ENCODE data around the gene TP53TG3C.
"Not testable (repeated sequence)": the region's sequence is repeated elsewhere in the genome, so short reads cannot be mapped to it uniquely, and the experiment has no call there.

Gene TP53TG3C, protein sequence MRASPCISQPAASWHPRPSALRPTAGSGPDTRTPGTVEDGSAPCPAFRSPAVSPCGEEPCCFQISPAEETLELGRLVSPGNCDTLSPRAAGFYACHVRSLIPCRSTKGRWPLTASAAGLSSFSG

GRCh38 chr16:33193926-33194325 lies at the start of gene TP53TG3C:
TP53TG3C (plus strand) TSS chr16:33194226; CDS start chr16:33194294, 68 bp downstream.
- not testable (repeated sequence) for H3K4me3 ChIP-seq (replicated peaks; ENCODE audit: low read depth, low read length); DNase-seq (ENCODE audit: extremely low read depth, low read depth)

Measured in HFF-Myc (cell line).